ENCODE measurements around the gene RNU1-1.
"Not testable (repeated sequence)": the region's sequence is repeated elsewhere in the genome, so short reads cannot be mapped to it uniquely, and the experiment has no call there.

Gene RNU1-1

GRCh38 chr1:16536796-16537195, 22.7 kb upstream of the RNU1-1 start:
- not testable (repeated sequence) for H2BK5ac ChIP-seq (ENCODE audit: low read depth, low read length, poor library complexity, severe bottlenecking); H3K4me2 ChIP-seq (ENCODE audit: low read length, poor library complexity, severe bottlenecking); H3K23ac ChIP-seq (ENCODE audit: low read length in 2 of 2); H4K8ac ChIP-seq (ENCODE audit: low read length); H3K27ac ChIP-seq (ENCODE audit: low read length, poor library complexity, severe bottlenecking); H2BK15ac ChIP-seq (ENCODE audit: low read depth, poor library complexity, severe bottlenecking); H3K36me3 ChIP-seq (ENCODE audit: control insufficient read depth in 1 of 2, insufficient read depth in 2 of 2, low read depth in 1 of 2, low read length in 2 of 2); H2BK120ac ChIP-seq (ENCODE audit: low read depth, low read length); H2AFZ ChIP-seq (ENCODE audit: low read depth, low read length); H3K14ac ChIP-seq (ENCODE audit: low read length in 2 of 2); H3K9me3 ChIP-seq (ENCODE audit: control insufficient read depth, low read length); H4K91ac ChIP-seq (ENCODE audit: low read length); H3K4ac ChIP-seq (ENCODE audit: low read depth in 1 of 2, low read length in 2 of 2); H2AK5ac ChIP-seq (ENCODE audit: low read length, severe bottlenecking); DNase-seq; H3K9ac ChIP-seq (ENCODE audit: low read length); H2BK12ac ChIP-seq (ENCODE audit: low read length in 2 of 2); H3K4me1 ChIP-seq (ENCODE audit: control insufficient read depth, insufficient read depth, low read depth, low read length); H3K4me3 ChIP-seq (ENCODE audit: insufficient read depth in 1 of 2, low read depth in 1 of 2, low read length in 2 of 2); H3K18ac ChIP-seq (ENCODE audit: low read depth in 1 of 2, low read length in 2 of 2); H3K79me1 ChIP-seq (replicated peaks; ENCODE audit: low read length, poor library complexity, severe bottlenecking)
- peaks cover 5 to 12% of the 10 kb centered on the region in 2 experiments for H3K27me3 ChIP-seq (ENCODE audit: control insufficient read depth in 1 of 2, insufficient read depth in 1 of 2, low read length in 2 of 2)
- 77% methylated on average over 12 of the region's 15 CpGs for WGBS

DNA sequence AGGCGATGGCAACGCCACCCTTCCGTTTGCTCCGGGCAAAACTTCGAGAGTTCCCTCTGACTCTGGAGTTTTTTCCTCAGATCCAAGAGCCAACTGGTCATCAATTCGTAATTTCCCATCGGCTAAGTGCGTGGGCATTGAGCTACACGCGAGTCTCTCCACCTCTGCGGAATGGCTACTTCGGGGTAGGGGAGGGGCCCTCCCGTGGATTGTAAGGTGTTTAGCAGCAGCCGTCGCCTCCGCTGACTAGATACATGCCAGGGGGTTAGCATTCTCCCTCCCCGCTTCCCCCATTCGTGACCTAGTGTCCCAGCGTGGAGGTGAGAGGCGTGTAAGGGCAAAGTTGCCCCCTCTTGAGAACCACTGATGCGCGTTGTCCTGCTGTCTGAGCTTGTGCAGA, 21.8 kb upstream of the RNU1-1 start:
- not testable (repeated sequence) for H3K9me3 ChIP-seq (ENCODE audit: control insufficient read depth, low read length); H4K91ac ChIP-seq (ENCODE audit: low read length); H3K4me3 ChIP-seq (ENCODE audit: insufficient read depth in 1 of 2, low read depth in 1 of 2, low read length in 2 of 2); H2BK120ac ChIP-seq (ENCODE audit: low read depth, low read length); H2AFZ ChIP-seq (ENCODE audit: low read depth, low read length); H2BK15ac ChIP-seq (ENCODE audit: low read depth, poor library complexity, severe bottlenecking); H3K79me1 ChIP-seq (replicated peaks; ENCODE audit: low read length, poor library complexity, severe bottlenecking); H3K4me2 ChIP-seq (ENCODE audit: low read length, poor library complexity, severe bottlenecking); H3K4me1 ChIP-seq (ENCODE audit: control insufficient read depth, insufficient read depth, low read depth, low read length); H3K9ac ChIP-seq (ENCODE audit: low read length); DNase-seq; H3K4ac ChIP-seq (ENCODE audit: low read depth in 1 of 2, low read length in 2 of 2); H3K27ac ChIP-seq (ENCODE audit: low read length, poor library complexity, severe bottlenecking); H3K14ac ChIP-seq (ENCODE audit: low read length in 2 of 2); H2BK12ac ChIP-seq (ENCODE audit: low read length in 2 of 2); H3K23ac ChIP-seq (ENCODE audit: low read length in 2 of 2); H3K18ac ChIP-seq (ENCODE audit: low read depth in 1 of 2, low read length in 2 of 2); H2BK5ac ChIP-seq (ENCODE audit: low read depth, low read length, poor library complexity, severe bottlenecking); H4K8ac ChIP-seq (ENCODE audit: low read length); H2AK5ac ChIP-seq (ENCODE audit: low read length, severe bottlenecking); H3K36me3 ChIP-seq (ENCODE audit: control insufficient read depth in 1 of 2, insufficient read depth in 2 of 2, low read depth in 1 of 2, low read length in 2 of 2)
- 8% methylated on average over 8 of the region's 22 CpGs for WGBS
- H3K27me3 ChIP-seq (ENCODE audit: control insufficient read depth in 1 of 2, insufficient read depth in 1 of 2, low read length in 2 of 2) = peaks cover 5 to 17% of the 10 kb centered on the region in 2 experiments

GRCh38 chr1:16535487-16535886, 21.4 kb upstream of the RNU1-1 start:
- not testable (repeated sequence) for H2BK5ac ChIP-seq (ENCODE audit: low read depth, low read length, poor library complexity, severe bottlenecking); H4K8ac ChIP-seq (ENCODE audit: low read length); H3K9me3 ChIP-seq (ENCODE audit: control insufficient read depth, low read length); H4K91ac ChIP-seq (ENCODE audit: low read length); H3K27ac ChIP-seq (ENCODE audit: low read length, poor library complexity, severe bottlenecking); H3K4ac ChIP-seq (ENCODE audit: low read depth in 1 of 2, low read length in 2 of 2); H3K4me1 ChIP-seq (ENCODE audit: control insufficient read depth, insufficient read depth, low read depth, low read length); H2AFZ ChIP-seq (ENCODE audit: low read depth, low read length); H2AK5ac ChIP-seq (ENCODE audit: low read length, severe bottlenecking); H3K36me3 ChIP-seq (ENCODE audit: control insufficient read depth in 1 of 2, insufficient read depth in 2 of 2, low read depth in 1 of 2, low read length in 2 of 2); H3K23ac ChIP-seq (ENCODE audit: low read length in 2 of 2); H2BK12ac ChIP-seq (ENCODE audit: low read length in 2 of 2); H3K14ac ChIP-seq (ENCODE audit: low read length in 2 of 2); H3K79me1 ChIP-seq (replicated peaks; ENCODE audit: low read length, poor library complexity, severe bottlenecking); H2BK15ac ChIP-seq (ENCODE audit: low read depth, poor library complexity, severe bottlenecking); H3K9ac ChIP-seq (ENCODE audit: low read length); H3K18ac ChIP-seq (ENCODE audit: low read depth in 1 of 2, low read length in 2 of 2); H2BK120ac ChIP-seq (ENCODE audit: low read depth, low read length)
- DNase-seq = peak; percentile 34
- Histone ChIP-seq H3K4me3 (ENCODE audit: insufficient read depth in 1 of 2, low read depth in 1 of 2, low read length in 2 of 2) (peak overlapping the region; percentile 33 to 42), H3K4me2 (ENCODE audit: low read length, poor library complexity, severe bottlenecking) (peak overlapping the region; percentile 68), H3K27me3 (ENCODE audit: control insufficient read depth in 1 of 2, insufficient read depth in 1 of 2, low read length in 2 of 2) (peaks cover 5 to 17% of the 10 kb centered on the region in 2 experiments)
- 3% methylated on average over 11 of the region's 34 CpGs for WGBS

GRCh38 chr1:16534829-16535456, 20.9 kb upstream of the RNU1-1 start:
- peak overlapping the region; percentile 4 for H2AFZ ChIP-seq (ENCODE audit: low read depth, low read length)
- H3K27ac ChIP-seq (ENCODE audit: low read length, poor library complexity, severe bottlenecking); H2BK15ac ChIP-seq (ENCODE audit: low read depth, poor library complexity, severe bottlenecking); H3K36me3 ChIP-seq (ENCODE audit: control insufficient read depth in 1 of 2, insufficient read depth in 2 of 2, low read depth in 1 of 2, low read length in 2 of 2); H3K23ac ChIP-seq (ENCODE audit: low read length in 2 of 2); H3K4me1 ChIP-seq (ENCODE audit: control insufficient read depth, insufficient read depth, low read depth, low read length); H2AK5ac ChIP-seq (ENCODE audit: low read length, severe bottlenecking); H2BK5ac ChIP-seq (ENCODE audit: low read depth, low read length, poor library complexity, severe bottlenecking); H3K9me3 ChIP-seq (ENCODE audit: control insufficient read depth, low read length); H2BK12ac ChIP-seq (ENCODE audit: low read length in 2 of 2); H3K9ac ChIP-seq (ENCODE audit: low read length); H4K91ac ChIP-seq (ENCODE audit: low read length); H3K14ac ChIP-seq (ENCODE audit: low read length in 2 of 2); H2BK120ac ChIP-seq (ENCODE audit: low read depth, low read length); H3K4ac ChIP-seq (ENCODE audit: low read depth in 1 of 2, low read length in 2 of 2); H4K8ac ChIP-seq (ENCODE audit: low read length); H3K18ac ChIP-seq (ENCODE audit: low read depth in 1 of 2, low read length in 2 of 2); H3K79me1 ChIP-seq (replicated peaks; ENCODE audit: low read length, poor library complexity, severe bottlenecking): not testable (repeated sequence)
- 3% methylated on average over 14 of the region's 43 CpGs for WGBS
- H3K4me3 ChIP-seq (ENCODE audit: insufficient read depth in 1 of 2, low read depth in 1 of 2, low read length in 2 of 2) = peak overlapping the region in 1 of 2 experiments; percentile 33
- peak; percentile 80 for DNase-seq
- H3K4me2 ChIP-seq (ENCODE audit: low read length, poor library complexity, severe bottlenecking) = peak overlapping the region; percentile 4
- peaks cover 5 to 12% of the 10 kb centered on the region in 2 experiments for H3K27me3 ChIP-seq (ENCODE audit: control insufficient read depth in 1 of 2, insufficient read depth in 1 of 2, low read length in 2 of 2)

Data from mesenchymal stem cell (in vitro differentiated cells and primary cell).